Ovary (tissue), 9 donors: ENCODE results near the gene TPM2. TPM values are rescaled to one million over a fixed set of nuclear protein-coding genes. Genes with fewer than 3 reads are reported as not detected.

Source experiments
- DNase-seq, 5 donors: peaks; one replicate each; pipeline ENCODE4 v3.0.0-alpha.2; 2019 to 2020
- H3K27ac ChIP-seq, 2 donors: fragments of 200-600 bp; one replicate each; pipeline versions ENCODE4 v1.5.1 to v1.8.0; 2019 to 2022
- H3K27me3 ChIP-seq: fragments of 200-600 bp; one replicate; pipeline ENCODE4 v1.8.0; 2022
- H3K36me3 ChIP-seq: fragments of 200-600 bp; sonication (generic); one replicate; pipeline ENCODE4 v1.5.1; 2019
- H3K4me1 ChIP-seq: one replicate; pipeline ENCODE4 v1.8.1; 2013; ENCODE audit warnings: mild to moderate bottlenecking, moderate library complexity; ENCODE audit not compliant: insufficient read depth
- H3K4me3 ChIP-seq: fragments of 200-600 bp; sonication (generic); one replicate; pipeline ENCODE4 v1.5.1; 2017
- H3K9me3 ChIP-seq, 2 donors: fragments of 200-600 bp in 1 of 2; sonication (generic) in 1 of 2; one replicate each; pipeline versions ENCODE4 v1.5.1 to v1.8.1; 2013 to 2019; ENCODE audit warnings: mild to moderate bottlenecking in 1 of 2, moderate library complexity in 1 of 2
- CTCF ChIP-seq, 3 donors: fragments of 450-650 bp in 2 of 3; fragments of 200-600 bp in 1 of 3; IDR thresholded peaks; one replicate each; pipeline versions ENCODE4 v1.5.1 to v1.8.0; 2016 to 2022; ENCODE audit warnings: antibody characterized with exemption in 3 of 3, mild to moderate bottlenecking in 1 of 3
- EP300 ChIP-seq: sonication (generic); formaldehyde crosslinking; IDR thresholded peaks from one replicate; pipeline ENCODE4 v1.6.1; 2017; ENCODE audit warnings: antibody characterized with exemption
- POLR2A ChIP-seq: fragments of 450-650 bp; IDR thresholded peaks from one replicate; pipeline ENCODE4 v1.6.1; 2017; ENCODE audit warnings: antibody characterized with exemption, mild to moderate bottlenecking, moderate library complexity
- WGBS, 3 donors: extraction: QIAGEN DNeasy Blood & Tissue Kit in 1 of 3; methylation state at CpG; one replicate each; pipeline versions ENCODE4 v1.1.5 to v1.1.7; 2013 to 2017; 5-methylcytosine and 5-hydroxymethylcytosine counted together
- intact Hi-C, 4 donors: fragments of 100-400 bp; cut with DNase I; formaldehyde crosslinking; loops; one replicate each; pipeline versions ENCODE4 v1.11.0 to v1.15.1; 2022 to 2023
- polyA plus RNA-seq, 2 donors: library from polyadenylated mRNA; stranded (reverse); fragments of 200-250 nt in 1 of 2; fragments of 350-450 nt in 1 of 2; fragmentation: Illumina TruSeq in 1 of 2; extraction: RNeasy Lipid Tissue Mini Kit (QIAGEN cat#74804) in 1 of 2; gene quantifications; one replicate each; pipeline ENCODE4 v1.2.3, GENCODE V29; 2013 to 2014
- total RNA-seq, 7 donors: library from RNA; depleted of rRNA in 2 of 7; stranded (reverse); fragments of >200 nt in 2 of 7; fragmentation: NEBNext Ultra II Directional in 3 of 7; extraction: Animal tissue kit (Norgen Biotek cat#: 25700) in 3 of 7; gene quantifications; one replicate each; pipeline versions ENCODE4 v1.1.0 to v1.2.4, GENCODE V29; 2016 to 2023
- donor health status: DM: no; HTN: no; CAD: no; lungs with moderate emphysema.
- donor health status: DM: no; HTN: no; CAD: no.
- donor health status: Bipolar disorder and iron deficiency.
- donor health status: DM: yes; HTN: yes; CAD: no.
- donor health status: DM: no; HTN: no; CAD: no.
- donor health status: DM: yes; HTN: yes; CAD: no.

TPM2 gene
- total and polyA plus RNA-seq, 9 donors: 179 to 853 (median 414) TPM

GRCh38 chr9:35703906-35704672 lies 14.4 kb upstream of the TPM2 start:
- WGBS, 3 donors: 88 to 92% (median 89%) methylated on average over 26 of the region's 26 CpGs
- Histone ChIP-seq H3K4me1 (no peaks in the 10 kb centered on the region), H3K27ac (no peak overlapping the region), H3K4me3 (no peak overlapping the region), H3K36me3 (no peaks in the 10 kb centered on the region), H3K9me3 (no peaks in the 10 kb centered on the region), H3K27me3 (no peaks in the 10 kb centered on the region)
- no peak for TF ChIP-seq EP300
- TF ChIP-seq CTCF (IDR thresholded peaks at IDR 0.05): no peak
- TF ChIP-seq POLR2A: no peak
- intact Hi-C loops: no loop called here
- peak in 1 of 5 donors; percentile 33 for DNase-seq

GRCh38 chr9:35702696-35703095 lies 13.0 kb upstream of the TPM2 start:
- H3K4me3 ChIP-seq: no peak overlapping the region
- DNase-seq: no peak
- 94 to 96% (median 95%) methylated on average over 7 of the region's 7 CpGs for whole genome bisulfite sequencing, 3 donors
- no peak overlapping the region for H3K27ac ChIP-seq
- no peaks in the 10 kb centered on the region for H3K4me1 ChIP-seq
- no peaks in the 10 kb centered on the region for H3K36me3 ChIP-seq
- TF ChIP-seq CTCF (IDR thresholded peaks at IDR 0.05) (no peak), POLR2A (no peak)
- intact Hi-C loops: no loop called here
- H3K27me3 ChIP-seq: no peaks in the 10 kb centered on the region
- H3K9me3 ChIP-seq: no peaks in the 10 kb centered on the region

- Histone ChIP-seq H3K4me1 (no peaks in the 10 kb centered on the region), H3K36me3 (no peaks in the 10 kb centered on the region), H3K4me3 (no peak overlapping the region), H3K9me3 (no peaks in the 10 kb centered on the region), H3K27me3 (no peaks in the 10 kb centered on the region), H3K27ac (no peak overlapping the region)
- intact Hi-C loops: no loop called here
- no peak for DNase-seq
- no peak for TF ChIP-seq POLR2A
- TF ChIP-seq EP300: no peak
- TF ChIP-seq CTCF (IDR thresholded peaks at IDR 0.05): no peak
These were observed 11.2 kb upstream of the TPM2 start for GRCh38 chr9:35700942-35701341.

- TF ChIP-seq POLR2A (no peak), EP300 (no peak), CTCF (IDR thresholded peaks at IDR 0.05) (no peak)
- DNase-seq: no peak
- 63 to 77% (median 70%) methylated on average over 11 of the region's 11 CpGs for WGBS, 3 donors
- no peaks in the 10 kb centered on the region for H3K4me1 ChIP-seq
- no peaks in the 10 kb centered on the region for H3K9me3 ChIP-seq
- intact Hi-C loops: no loop called here
- no peak overlapping the region for H3K27ac ChIP-seq
- no peaks in the 10 kb centered on the region for H3K27me3 ChIP-seq
- H3K36me3 ChIP-seq: no peaks in the 10 kb centered on the region
- H3K4me3 ChIP-seq: no peak overlapping the region
These were observed 10.3 kb upstream of the TPM2 start for GRCh38 chr9:35700031-35700430.
